OCI-LY3 (cell line): Measurements from ENCODE around the gene ARMH2.

ENCODE experiments used
- EZH2phosphoT487 ChIP-seq: fragments of 200-600 bp; shearing (Covaris generic); IDR thresholded peaks from 2 replicates; pipeline ENCODE4 v1.6.1; 2018; ENCODE audit warnings: antibody characterized with exemption, mixed run types, low read depth
- TF ChIP-seq, protein P1 (sequence below): fragments of 200-600, 300-600 bp; sonication (generic); IDR thresholded peaks from 2 replicates; pipeline ENCODE4 v1.5.1; 2014; ENCODE audit warnings: antibody characterized with exemption, low read length, low read depth

DNA sequence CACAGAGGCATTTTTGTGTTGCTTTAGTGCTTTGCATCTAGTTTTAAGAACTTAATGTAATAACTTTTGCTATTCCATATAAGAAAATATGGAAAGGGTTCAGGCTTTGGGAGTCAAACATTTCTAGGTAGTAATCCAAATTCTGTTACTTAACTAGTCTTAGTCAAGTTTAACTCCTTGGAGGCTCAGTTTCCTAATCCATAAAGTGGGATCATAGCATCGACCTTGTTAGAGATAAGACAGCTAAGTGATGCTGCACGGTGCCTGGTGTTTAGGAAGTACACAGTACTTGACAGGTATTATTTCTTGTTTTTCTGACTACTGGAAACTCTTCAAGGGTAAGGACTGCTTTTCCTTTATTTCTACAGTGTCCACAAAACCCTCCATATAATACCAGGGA lies 24.5 kb upstream of the ARMH2 start:
- TF ChIP-seq, protein P1, sequence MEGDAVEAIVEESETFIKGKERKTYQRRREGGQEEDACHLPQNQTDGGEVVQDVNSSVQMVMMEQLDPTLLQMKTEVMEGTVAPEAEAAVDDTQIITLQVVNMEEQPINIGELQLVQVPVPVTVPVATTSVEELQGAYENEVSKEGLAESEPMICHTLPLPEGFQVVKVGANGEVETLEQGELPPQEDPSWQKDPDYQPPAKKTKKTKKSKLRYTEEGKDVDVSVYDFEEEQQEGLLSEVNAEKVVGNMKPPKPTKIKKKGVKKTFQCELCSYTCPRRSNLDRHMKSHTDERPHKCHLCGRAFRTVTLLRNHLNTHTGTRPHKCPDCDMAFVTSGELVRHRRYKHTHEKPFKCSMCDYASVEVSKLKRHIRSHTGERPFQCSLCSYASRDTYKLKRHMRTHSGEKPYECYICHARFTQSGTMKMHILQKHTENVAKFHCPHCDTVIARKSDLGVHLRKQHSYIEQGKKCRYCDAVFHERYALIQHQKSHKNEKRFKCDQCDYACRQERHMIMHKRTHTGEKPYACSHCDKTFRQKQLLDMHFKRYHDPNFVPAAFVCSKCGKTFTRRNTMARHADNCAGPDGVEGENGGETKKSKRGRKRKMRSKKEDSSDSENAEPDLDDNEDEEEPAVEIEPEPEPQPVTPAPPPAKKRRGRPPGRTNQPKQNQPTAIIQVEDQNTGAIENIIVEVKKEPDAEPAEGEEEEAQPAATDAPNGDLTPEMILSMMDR = no peak
- TF ChIP-seq EZH2phosphoT487 = no peak
